Skeletal muscle satellite cell (primary cell): Measurements from ENCODE around the gene CLASP1.
"Not testable (repeated sequence)": the region's sequence is repeated elsewhere in the genome, so short reads cannot be mapped to it uniquely, and the experiment has no call there.

Experiments used
- H3K27me3 ChIP-seq: 2 replicates; pipeline ENCODE4 v1.7.0; 2013; ENCODE audit warnings: low read length; ENCODE audit not compliant: control insufficient read depth, insufficient read depth
- H3K36me3 ChIP-seq: 2 replicates; pipeline ENCODE4 v1.7.0; 2013; ENCODE audit warnings: mild to moderate bottlenecking, control low read depth, low read length; ENCODE audit not compliant: insufficient read depth
- H3K4me1 ChIP-seq: 2 replicates; pipeline ENCODE4 v1.7.0; 2013; ENCODE audit warnings: low read length; ENCODE audit not compliant: control insufficient read depth, insufficient read depth
- H3K4me2 ChIP-seq: 2 replicates; pipeline ENCODE4 v1.7.0; 2013; ENCODE audit warnings: mild to moderate bottlenecking, low read length
- H3K4me3 ChIP-seq: 2 replicates; pipeline ENCODE4 v1.7.0; 2013; ENCODE audit warnings: low read length
- H3K9ac ChIP-seq: 2 replicates; pipeline ENCODE4 v1.7.0; 2013; ENCODE audit warnings: mild to moderate bottlenecking, low read depth, low read length, moderate library complexity
- H3K9me3 ChIP-seq: replicated peaks from 2 replicates; pipeline ENCODE4 v1.7.0; 2013; ENCODE audit warnings: mild to moderate bottlenecking, control low read depth, low read length

Gene CLASP1

GRCh38 chr2:121686218-121686617 lies 37.0 kb upstream of the CLASP1 start:
- no peak overlapping the region for H3K4me3 ChIP-seq
- no peak overlapping the region for H3K9ac ChIP-seq
- no peaks in the 10 kb centered on the region for H3K36me3 ChIP-seq
- peaks cover 3% of the 10 kb centered on the region for H3K27me3 ChIP-seq
- no peak overlapping the region for H3K4me2 ChIP-seq
- no peaks in the 10 kb centered on the region for H3K4me1 ChIP-seq
- peaks cover 18% of the 10 kb centered on the region for H3K9me3 ChIP-seq

- H3K9ac ChIP-seq, result no peak overlapping the region
- H3K36me3 ChIP-seq, result no peaks in the 10 kb centered on the region
- no peak overlapping the region for H3K4me3 ChIP-seq
- H3K9me3 ChIP-seq, result peaks cover 18% of the 10 kb centered on the region
- H3K4me1 ChIP-seq, result no peaks in the 10 kb centered on the region
- H3K4me2 ChIP-seq, result no peak overlapping the region
- peaks cover 3% of the 10 kb centered on the region for H3K27me3 ChIP-seq
Observed at GRCh38 chr2:121682396-121683298, 33.4 kb upstream of the CLASP1 start.

GRCh38 chr2:121677855-121678254 lies 28.6 kb upstream of the CLASP1 start:
- no peaks in the 10 kb centered on the region for H3K4me1 ChIP-seq
- no peak overlapping the region for H3K4me2 ChIP-seq
- no peak overlapping the region for H3K4me3 ChIP-seq
- H3K27me3 ChIP-seq, result peaks cover 3% of the 10 kb centered on the region
- H3K9me3 ChIP-seq, result peaks cover 14% of the 10 kb centered on the region
- no peak overlapping the region for H3K9ac ChIP-seq
- H3K36me3 ChIP-seq, result no peaks in the 10 kb centered on the region

GRCh38 chr2:121671621-121672020 lies 22.4 kb upstream of the CLASP1 start:
- not testable (repeated sequence) for H3K27me3 ChIP-seq, H3K4me3 ChIP-seq, H3K9me3 ChIP-seq

GRCh38 chr2:121670181-121670580 lies 20.9 kb upstream of the CLASP1 start:
- no peak overlapping the region for H3K4me3 ChIP-seq
- H3K9me3 ChIP-seq, result no peaks in the 10 kb centered on the region
- H3K36me3 ChIP-seq, result no peaks in the 10 kb centered on the region
- no peaks in the 10 kb centered on the region for H3K27me3 ChIP-seq
- H3K4me2 ChIP-seq, result no peak overlapping the region
- H3K9ac ChIP-seq, result no peak overlapping the region
- H3K4me1 ChIP-seq, result no peaks in the 10 kb centered on the region

More at GRCh38 chr2:121671621-121672020, 22.4 kb upstream of the CLASP1 start:
- H3K4me1 ChIP-seq, H3K36me3 ChIP-seq, H3K4me2 ChIP-seq, H3K9ac ChIP-seq: not testable (repeated sequence)

GRCh38 chr2:121667618-121668017 lies 18.4 kb upstream of the CLASP1 start:
- no peaks in the 10 kb centered on the region for H3K27me3 ChIP-seq
- no peak overlapping the region for H3K9ac ChIP-seq
- H3K36me3 ChIP-seq, result no peaks in the 10 kb centered on the region
- H3K4me1 ChIP-seq, result peaks cover 11% of the 10 kb centered on the region
- H3K9me3 ChIP-seq, result no peaks in the 10 kb centered on the region
- H3K4me2 ChIP-seq, result no peak overlapping the region
- H3K4me3 ChIP-seq, result no peak overlapping the region

- no peaks in the 10 kb centered on the region for H3K9me3 ChIP-seq
- no peaks in the 10 kb centered on the region for H3K27me3 ChIP-seq
- peaks cover 11% of the 10 kb centered on the region for H3K4me1 ChIP-seq
- no peaks in the 10 kb centered on the region for H3K36me3 ChIP-seq
- no peak overlapping the region for H3K4me2 ChIP-seq
- H3K9ac ChIP-seq, result no peak overlapping the region
- H3K4me3 ChIP-seq, result no peak overlapping the region
Observed at GRCh38 chr2:121666042-121666441, 16.8 kb upstream of the CLASP1 start.

- Histone ChIP-seq H3K4me3 (no peak overlapping the region), H3K4me2 (no peak overlapping the region), H3K9ac (no peak overlapping the region), H3K4me1 (peaks cover 11% of the 10 kb centered on the region), H3K9me3 (no peaks in the 10 kb centered on the region), H3K27me3 (no peaks in the 10 kb centered on the region), H3K36me3 (no peaks in the 10 kb centered on the region)
Observed at GRCh38 chr2:121665504-121665903, 16.2 kb upstream of the CLASP1 start.

GRCh38 chr2:121664713-121665112 lies 15.5 kb upstream of the CLASP1 start:
- H3K36me3 ChIP-seq, result no peaks in the 10 kb centered on the region
- H3K4me2 ChIP-seq, result no peak overlapping the region
- H3K4me3 ChIP-seq, result no peak overlapping the region
- H3K9ac ChIP-seq, result no peak overlapping the region
- H3K27me3 ChIP-seq, result no peaks in the 10 kb centered on the region
- no peaks in the 10 kb centered on the region for H3K9me3 ChIP-seq
- peaks cover 11% of the 10 kb centered on the region for H3K4me1 ChIP-seq

- no peak overlapping the region for H3K4me2 ChIP-seq
- no peaks in the 10 kb centered on the region for H3K9me3 ChIP-seq
- H3K4me3 ChIP-seq, result no peak overlapping the region
Observed at GRCh38 chr2:121664086-121664485, 14.8 kb upstream of the CLASP1 start.

GRCh38 chr2:121663434-121663833 lies 14.2 kb upstream of the CLASP1 start:
- Histone ChIP-seq H3K4me2 (no peak overlapping the region), H3K27me3 (no peaks in the 10 kb centered on the region), H3K4me3 (no peak overlapping the region), H3K36me3 (no peaks in the 10 kb centered on the region), H3K9me3 (no peaks in the 10 kb centered on the region), H3K4me1 (peaks cover 11% of the 10 kb centered on the region), H3K9ac (no peak overlapping the region)

More at GRCh38 chr2:121664086-121664485, 14.8 kb upstream of the CLASP1 start:
- Histone ChIP-seq H3K36me3 (no peaks in the 10 kb centered on the region), H3K4me1 (peaks cover 11% of the 10 kb centered on the region), H3K27me3 (no peaks in the 10 kb centered on the region), H3K9ac (no peak overlapping the region)

GRCh38 chr2:121662656-121663055 lies 13.4 kb upstream of the CLASP1 start:
- Histone ChIP-seq H3K4me2 (no peak overlapping the region), H3K4me1 (peaks cover 11% of the 10 kb centered on the region), H3K27me3 (no peaks in the 10 kb centered on the region), H3K36me3 (no peaks in the 10 kb centered on the region), H3K9me3 (no peaks in the 10 kb centered on the region), H3K9ac (no peak overlapping the region), H3K4me3 (no peak overlapping the region)
